CMK (cell line): ENCODE results near the gene POLDIP3.
A peak's percentile ranks its signal among the peaks of the same experiment; 100 is the strongest.
"Not testable (repeated sequence)": the region's sequence is repeated elsewhere in the genome, so short reads cannot be mapped to it uniquely, and the experiment has no call there.

Experiments used
- DNase-seq: peaks from one replicate; pipeline ENCODE4 v3.0.0-alpha.2; 2010; ENCODE audit warnings: low read depth

The POLDIP3 gene

DNA sequence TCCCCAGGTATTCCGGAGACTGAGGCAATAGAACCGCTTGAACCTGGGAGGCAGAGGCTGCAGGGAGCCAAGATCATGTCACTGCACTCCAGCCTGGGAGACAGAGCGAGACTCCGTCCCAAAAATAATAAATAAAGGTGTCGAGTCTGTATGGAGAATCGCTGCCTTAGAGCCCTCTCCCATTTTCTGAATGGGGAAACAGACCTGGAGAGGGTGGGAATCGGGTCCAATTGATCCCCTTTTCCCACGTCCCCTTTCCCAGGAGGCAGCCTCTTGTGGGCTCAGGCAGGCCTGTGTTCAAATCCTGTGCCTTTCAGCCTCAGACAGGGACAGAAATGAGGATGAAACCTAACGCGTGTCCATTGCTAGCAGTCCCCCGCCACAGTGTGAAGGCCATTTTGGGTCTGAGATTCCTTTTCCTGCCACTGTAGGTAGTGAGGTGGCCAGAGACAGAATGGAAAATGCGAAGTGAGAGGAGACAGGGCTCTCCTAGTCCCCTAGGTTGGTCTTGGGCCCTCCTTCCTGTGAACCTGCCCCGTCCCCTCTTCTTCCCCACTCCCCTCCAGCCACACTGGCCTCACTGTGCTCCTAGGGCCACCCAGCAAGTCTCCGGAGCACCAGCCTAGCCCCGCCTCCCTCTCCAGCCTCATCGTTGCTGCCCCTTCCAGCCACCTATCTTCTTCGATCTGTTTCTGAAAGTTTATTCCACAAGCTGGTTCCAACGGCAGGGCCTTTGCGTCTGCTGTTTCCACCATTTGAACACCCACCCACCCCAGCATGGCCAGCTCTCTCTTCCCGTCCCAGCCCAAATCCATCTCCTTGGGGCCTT is 2.7 kb upstream of the POLDIP3 start:
- DNase-seq = no peak

DNA sequence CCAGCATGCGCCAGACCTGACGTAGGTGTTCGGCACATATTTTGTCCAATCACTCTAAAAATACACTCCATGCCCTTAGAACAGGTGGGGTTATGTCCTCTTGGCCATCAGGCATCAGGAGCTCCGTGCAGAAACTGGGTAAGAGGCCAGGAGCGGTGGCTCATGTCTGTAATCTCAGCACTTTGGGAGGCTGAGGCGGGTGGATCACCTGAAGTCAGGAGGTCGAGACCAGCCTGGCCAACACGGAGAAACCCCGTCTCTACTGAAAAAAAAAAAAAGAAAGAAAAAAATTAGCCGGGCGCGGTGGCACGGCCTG is 1.1 kb upstream of the POLDIP3 start:
- DNase-seq = not testable (repeated sequence)

- peak; percentile 93 for DNase-seq
Measured at GRCh38 chr22:42615092-42615859, 593 bp upstream of the POLDIP3 start.

GRCh38 chr22:42613872-42614301 is 796 bp downstream of the POLDIP3 start:
- DNase-seq = no peak

DNA sequence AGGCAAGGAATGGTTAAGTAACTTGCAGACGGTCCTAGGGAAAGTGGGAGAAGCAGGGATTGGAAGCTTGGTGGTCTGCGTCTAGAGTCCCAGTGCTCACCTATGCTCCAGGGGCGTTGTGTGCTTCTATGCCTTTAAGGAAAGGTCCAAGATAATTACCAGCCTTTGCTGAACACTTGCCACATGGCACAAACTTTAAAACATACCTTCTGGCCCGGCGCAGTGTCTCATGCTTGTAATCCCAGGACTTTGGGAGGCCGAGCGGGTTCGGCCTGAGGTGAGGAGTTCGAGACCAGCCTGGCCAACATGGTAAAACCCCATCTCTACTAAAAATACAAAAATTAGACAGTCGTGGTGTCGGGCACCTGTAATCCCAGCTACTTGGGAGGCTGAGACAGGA is 2.3 kb downstream of the POLDIP3 start:
- DNase-seq = no peak

GRCh38 chr22:42611051-42611450 is 3.6 kb downstream of the POLDIP3 start:
- DNase-seq = no peak

DNA sequence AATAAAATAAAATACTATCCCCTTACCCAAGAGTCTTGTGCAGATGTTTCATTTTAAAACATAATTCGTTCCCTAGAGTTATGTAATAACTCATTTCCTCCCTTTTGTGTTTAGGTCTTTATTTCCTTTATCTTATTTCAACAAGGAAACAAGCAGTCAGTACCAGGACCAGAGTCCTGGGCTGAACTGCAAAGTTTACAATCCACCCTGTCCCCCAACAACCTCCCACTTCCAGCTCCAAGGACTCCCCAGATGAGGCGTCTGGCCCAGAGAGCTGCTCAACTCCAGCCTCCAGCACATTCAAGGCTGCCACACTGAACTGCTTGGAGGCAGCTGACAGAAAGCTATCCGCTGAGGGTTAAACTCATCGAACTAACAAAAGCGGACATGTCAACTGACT is 4.5 kb downstream of the POLDIP3 start:
- DNase-seq = no peak

DNA sequence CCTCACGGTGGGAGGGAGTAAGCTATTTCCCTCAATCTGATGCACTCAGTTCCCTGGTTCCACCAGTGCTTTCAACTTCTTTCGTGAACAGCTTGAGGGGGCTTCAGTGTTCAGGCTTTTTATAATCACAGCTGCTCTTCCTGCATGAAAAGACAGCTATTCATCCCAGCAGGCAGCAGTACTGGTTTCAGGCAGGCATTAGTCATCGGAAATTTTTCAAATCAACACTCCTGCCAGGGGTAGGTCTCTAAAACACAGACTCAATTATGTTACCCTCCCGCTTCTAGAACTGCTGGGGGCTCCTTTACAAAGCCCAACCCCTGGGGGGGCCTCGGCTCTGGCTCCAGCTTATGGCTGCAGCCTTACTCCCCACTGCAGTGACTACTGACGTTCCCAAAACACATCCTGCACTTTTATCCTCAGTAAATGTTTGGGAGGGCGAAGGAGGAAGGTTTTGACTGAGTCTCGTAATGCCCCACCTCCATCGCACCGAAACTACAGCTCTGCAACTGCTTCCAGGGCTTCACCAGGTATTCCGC is 5.8 kb downstream of the POLDIP3 start:
- DNase-seq = no peak

DNA sequence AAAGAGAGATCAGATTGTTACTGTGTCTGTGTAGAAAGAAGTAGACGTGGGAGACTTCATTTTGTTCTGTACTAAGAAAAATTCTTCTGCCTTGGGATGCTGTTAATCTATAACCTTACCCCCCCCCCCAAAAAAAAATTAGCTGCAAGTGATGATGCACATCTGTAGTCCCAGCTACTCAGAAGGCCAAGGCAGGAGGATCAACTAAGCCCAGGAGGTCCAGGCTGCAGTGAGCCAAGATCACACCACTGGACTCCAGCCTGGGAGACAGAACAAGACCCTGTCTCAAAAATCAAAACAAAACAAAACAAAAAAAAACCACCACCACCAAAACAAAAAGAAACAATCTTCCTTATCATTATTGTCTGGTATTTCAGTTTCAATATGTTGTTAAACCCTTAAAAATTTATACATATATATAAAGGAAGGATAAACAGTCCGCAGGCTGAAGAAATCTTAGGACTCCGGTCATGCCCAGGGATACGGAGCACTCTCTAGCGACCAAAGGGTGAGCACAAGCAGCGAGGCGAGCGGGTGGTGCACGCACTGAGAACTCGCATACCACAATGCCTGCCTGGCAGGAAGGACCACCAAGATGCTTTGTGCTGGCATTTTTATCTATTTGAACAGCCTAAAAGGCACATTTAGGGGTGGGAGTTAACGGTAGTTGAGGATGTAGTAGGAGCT is 6.4 kb downstream of the POLDIP3 start:
- DNase-seq = no peak

GRCh38 chr22:42607641-42608040 is 7.0 kb downstream of the POLDIP3 start:
- DNase-seq = not testable (repeated sequence)

- DNase-seq = no peak
Measured at GRCh38 chr22:42604403-42604802, 10.3 kb downstream of the POLDIP3 start.

- DNase-seq = no peak
Measured at GRCh38 chr22:42603427-42603826, 11.3 kb downstream of the POLDIP3 start.

DNA sequence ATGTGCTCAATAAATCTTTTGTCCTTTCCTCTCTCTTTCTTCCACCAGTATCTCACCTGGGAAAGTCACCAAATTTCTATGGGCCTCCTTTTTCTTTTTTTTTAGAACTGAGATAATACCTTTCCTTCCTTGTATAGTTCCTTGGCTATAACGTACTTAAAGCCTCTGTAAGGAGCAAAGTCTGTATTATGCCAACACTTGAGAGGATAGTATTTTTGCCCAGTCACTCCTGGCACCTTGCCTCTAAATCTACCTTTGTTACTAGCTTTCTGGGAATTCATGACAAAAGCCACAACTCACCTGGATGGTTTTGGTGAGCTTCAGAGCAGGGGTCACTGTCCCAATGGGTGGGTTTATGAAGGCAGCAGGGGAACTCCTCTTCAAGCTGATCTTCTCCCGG is 12.2 kb downstream of the POLDIP3 start:
- DNase-seq = no peak

DNA sequence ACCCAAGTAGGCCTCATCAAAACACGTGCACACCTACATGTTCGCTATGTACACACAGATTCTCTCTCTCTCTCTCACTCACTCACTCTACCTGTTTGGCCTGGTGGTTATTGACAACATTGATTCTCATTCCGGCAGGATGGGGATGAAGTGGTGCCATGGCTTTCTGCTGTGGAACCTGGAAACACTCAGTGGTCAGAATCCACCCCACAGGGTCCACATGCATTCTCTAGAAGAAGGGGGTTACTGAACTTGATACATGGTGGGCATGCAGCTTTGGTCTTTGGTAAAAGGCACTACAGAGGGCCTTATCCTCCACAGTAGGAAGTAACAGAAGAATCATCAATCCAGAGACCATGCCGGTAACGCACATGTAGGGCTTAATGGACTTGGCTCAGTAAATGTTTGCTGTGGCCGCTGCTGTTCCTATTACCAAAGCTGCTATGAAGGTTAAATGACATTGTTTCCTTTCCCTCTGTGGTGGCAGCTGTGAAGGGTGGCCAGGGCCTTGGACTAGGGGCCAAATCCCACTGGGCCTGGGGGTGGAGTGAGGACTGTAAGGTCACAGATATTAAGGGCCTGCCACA is 12.7 kb downstream of the POLDIP3 start:
- DNase-seq = no peak

DNA sequence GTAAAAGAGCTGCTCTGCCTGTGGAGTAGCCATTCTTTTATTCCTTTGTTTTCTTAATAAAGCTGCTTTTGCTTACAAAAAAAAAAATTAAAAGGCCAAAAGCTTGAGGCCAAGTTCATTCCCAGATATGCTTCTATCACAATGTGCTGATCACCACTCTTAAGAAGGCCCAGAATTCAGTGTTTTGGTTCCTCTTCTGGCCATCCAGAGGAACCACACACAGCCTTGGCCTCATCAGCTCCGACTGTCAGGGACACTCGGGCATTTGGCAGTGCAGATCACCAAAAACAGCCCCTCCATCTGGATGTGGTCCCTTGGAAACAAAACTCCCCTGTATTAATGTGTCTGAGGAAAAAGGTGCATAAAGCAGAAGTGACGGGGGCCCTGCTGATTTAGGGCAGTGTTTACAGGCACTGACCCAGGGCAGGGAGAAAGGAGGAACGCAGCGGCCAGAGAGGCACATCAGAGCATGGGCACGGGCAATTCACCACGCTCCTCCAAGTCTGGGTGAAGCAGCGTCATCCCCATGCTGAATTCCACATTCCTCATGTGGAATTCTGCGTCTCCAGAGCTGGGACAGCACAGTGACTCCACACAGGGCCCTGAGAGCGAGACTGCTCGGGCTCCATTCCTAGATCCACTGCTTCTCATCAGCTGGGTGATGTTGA is 17.7 kb downstream of the POLDIP3 start:
- DNase-seq = no peak

DNA sequence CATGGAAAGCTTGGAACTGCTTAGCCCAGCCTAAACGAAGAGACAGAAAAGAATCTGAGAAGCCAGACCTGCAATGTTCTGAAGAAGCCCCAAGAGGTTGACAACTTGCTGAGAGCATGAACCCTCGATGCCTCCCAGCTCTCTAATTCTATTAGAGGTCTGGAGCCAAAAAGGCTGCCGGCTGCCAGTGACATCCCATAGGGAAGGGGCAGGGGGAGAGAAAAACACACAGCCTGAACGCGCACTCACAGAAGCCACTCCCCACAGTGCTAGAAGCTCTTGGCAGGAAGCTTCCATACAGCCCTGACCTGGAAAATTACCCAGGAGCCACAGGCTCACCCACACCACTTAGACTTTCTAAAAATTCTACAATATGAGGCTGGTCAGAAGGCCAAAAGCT is 18.3 kb downstream of the POLDIP3 start:
- no peak for DNase-seq

DNA sequence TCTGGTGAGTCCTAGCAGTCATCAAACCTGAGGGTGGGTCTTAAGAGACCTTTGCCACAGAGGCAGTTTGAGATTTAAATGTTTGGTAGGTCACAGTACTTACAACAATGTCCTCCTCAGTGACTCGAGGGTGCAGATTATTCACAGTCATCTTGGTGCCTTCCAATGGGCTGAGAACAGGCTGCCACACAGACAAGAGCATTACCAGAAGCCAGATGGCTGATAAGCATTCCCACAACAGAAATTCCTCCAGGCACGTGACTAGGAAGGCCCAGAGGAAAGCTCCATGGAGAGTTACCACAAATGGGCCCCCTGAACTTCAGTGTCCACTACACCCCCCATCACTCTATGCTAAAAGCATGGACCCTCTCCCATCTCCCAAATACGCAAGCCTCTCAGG is 19.2 kb downstream of the POLDIP3 start:
- no peak for DNase-seq

GRCh38 chr22:42591987-42592386 is 22.7 kb downstream of the POLDIP3 start:
- no peak for DNase-seq

DNA sequence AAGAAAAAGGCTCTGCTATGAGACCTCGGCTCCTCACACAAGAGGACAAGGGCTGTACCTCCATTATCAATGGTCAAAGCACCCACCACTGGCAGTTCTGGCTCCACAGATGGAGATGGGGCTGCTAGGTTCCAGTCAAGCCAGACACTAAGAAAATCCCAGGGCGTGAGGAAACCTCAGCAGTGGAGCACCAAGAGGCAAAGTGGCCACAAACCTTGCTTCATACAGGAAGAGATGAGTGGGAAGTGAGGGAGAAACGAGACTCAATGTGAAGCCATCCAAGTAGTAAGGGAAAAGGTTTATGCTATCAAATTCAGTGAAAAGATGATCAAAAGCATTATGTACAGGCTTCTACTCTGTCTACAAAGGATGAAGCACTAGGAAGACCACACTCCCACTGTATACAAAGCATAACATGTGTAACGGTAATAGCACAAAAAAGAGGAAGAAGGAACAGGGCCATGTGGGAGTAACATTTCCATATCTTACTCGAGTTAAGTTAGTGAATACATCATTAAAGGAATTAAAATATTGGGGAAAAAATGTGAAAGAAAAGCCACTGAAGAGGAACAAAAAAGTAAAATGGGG is 27.0 kb downstream of the POLDIP3 start:
- DNase-seq = no peak

- no peak for DNase-seq
Measured at GRCh38 chr22:42586381-42586780, 28.3 kb downstream of the POLDIP3 start.

GRCh38 chr22:42585096-42585495 is 29.6 kb downstream of the POLDIP3 start:
- no peak for DNase-seq
